ENCODE data around the gene RPL4.
"Not testable (repeated sequence)": the region's sequence is repeated elsewhere in the genome, so short reads cannot be mapped to it uniquely, and the experiment has no call there.

The RPL4 gene

GRCh38 chr15:66504563-66505429 is at the start of gene RPL4, which contains the start of gene ZWILCH:
TSS of gene RPL4 (minus strand) at chr15:66504855. CDS start at chr15:66504790, 65 bp downstream.
TSS of gene ZWILCH (plus strand) at chr15:66505326. CDS start at chr15:66505339, 13 bp downstream.
- peak; percentile 73 for DNase-seq (ENCODE audit: low read depth)

DNA sequence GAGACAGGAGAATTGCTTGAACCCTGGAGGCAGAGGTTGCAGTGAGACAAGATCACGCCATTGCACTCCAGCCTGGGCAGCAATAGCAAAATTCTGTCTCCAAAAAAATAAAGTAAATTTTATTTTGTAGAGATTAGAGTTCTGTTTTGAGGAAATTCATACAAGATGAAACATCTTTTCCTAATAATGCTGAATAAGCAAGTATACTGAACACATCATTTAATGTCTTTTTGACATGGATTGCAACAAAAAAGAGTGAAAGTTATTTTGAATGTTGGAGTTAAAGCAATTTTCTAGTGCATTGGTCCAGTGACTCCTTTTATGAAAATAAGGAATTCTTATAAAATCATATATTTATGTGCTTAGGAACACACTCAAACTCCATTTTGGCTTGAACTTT is 40.6 kb upstream of the RPL4 start:
- DNase-seq (ENCODE audit: low read depth), result no peak

GRCh38 chr15:66542896-66543295 is 38.2 kb upstream of the RPL4 start:
- DNase-seq (ENCODE audit: low read depth), result no peak

- DNase-seq (ENCODE audit: low read depth), result no peak
These were observed 30.4 kb upstream of the RPL4 start for GRCh38 chr15:66535056-66535455.

- DNase-seq (ENCODE audit: low read depth), result no peak
These were observed 20.2 kb upstream of the RPL4 start for GRCh38 chr15:66524838-66525237.

- DNase-seq (ENCODE audit: low read depth), result no peak
These were observed 19.3 kb upstream of the RPL4 start for GRCh38 chr15:66523926-66524325.

- no peak for DNase-seq (ENCODE audit: low read depth)
These were observed 11.3 kb upstream of the RPL4 start for GRCh38 chr15:66515901-66516322.

DNA sequence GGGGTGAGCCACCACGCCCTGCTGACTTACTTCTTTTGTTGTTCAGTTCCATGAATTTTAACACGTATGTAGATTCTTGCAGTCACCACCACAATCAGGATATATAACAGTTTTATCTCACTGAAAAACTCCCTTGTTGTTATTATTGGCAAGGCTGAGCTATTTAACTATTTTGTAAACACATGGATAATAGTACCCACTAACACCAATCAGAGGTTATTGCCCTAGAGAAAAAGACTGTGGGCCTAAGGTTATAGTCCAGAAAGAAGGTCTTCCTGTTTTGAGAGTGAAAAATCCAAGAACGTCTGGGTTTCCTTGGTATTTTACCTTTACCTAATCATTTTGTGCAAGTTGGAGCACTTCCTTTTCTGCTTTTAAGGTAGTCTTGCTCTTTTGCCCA is 9.9 kb upstream of the RPL4 start:
- DNase-seq (ENCODE audit: low read depth), result no peak

- DNase-seq (ENCODE audit: low read depth), result no peak
These were observed 3.7 kb upstream of the RPL4 start for GRCh38 chr15:66508293-66508883.

- no peak for DNase-seq (ENCODE audit: low read depth)
These were observed 1.2 kb upstream of the RPL4 start for GRCh38 chr15:66505818-66506217.

GRCh38 chr15:66505430-66505811 is 766 bp upstream of the RPL4 start:
- DNase-seq (ENCODE audit: low read depth), result no peak

GRCh38 chr15:66503780-66504562 is 684 bp downstream of the RPL4 start:
- no peak for DNase-seq (ENCODE audit: low read depth)

GRCh38 chr15:66503041-66503648 is 1.5 kb downstream of the RPL4 start:
- not testable (repeated sequence) for DNase-seq (ENCODE audit: low read depth)

- DNase-seq (ENCODE audit: low read depth), result no peak
These were observed 2.2 kb downstream of the RPL4 start for GRCh38 chr15:66502491-66502890.

- not testable (repeated sequence) for DNase-seq (ENCODE audit: low read depth)
These were observed 4.3 kb downstream of the RPL4 start for GRCh38 chr15:66500346-66500745.

- DNase-seq (ENCODE audit: low read depth), result no peak
These were observed 5.9 kb downstream of the RPL4 start for GRCh38 chr15:66498501-66499386.

GRCh38 chr15:66497502-66498455 is 6.9 kb downstream of the RPL4 start, which contains the start of gene SNAPC5:
TSS of gene SNAPC5 (minus strand) at chr15:66497762. CDS start at chr15:66497731, 31 bp downstream.
- peak; percentile 95 for DNase-seq (ENCODE audit: low read depth)

- no peak for DNase-seq (ENCODE audit: low read depth)
These were observed 7.6 kb downstream of the RPL4 start for GRCh38 chr15:66496951-66497501.

GRCh38 chr15:66494262-66494661 is 10.4 kb downstream of the RPL4 start:
- no peak for DNase-seq (ENCODE audit: low read depth)

DNA sequence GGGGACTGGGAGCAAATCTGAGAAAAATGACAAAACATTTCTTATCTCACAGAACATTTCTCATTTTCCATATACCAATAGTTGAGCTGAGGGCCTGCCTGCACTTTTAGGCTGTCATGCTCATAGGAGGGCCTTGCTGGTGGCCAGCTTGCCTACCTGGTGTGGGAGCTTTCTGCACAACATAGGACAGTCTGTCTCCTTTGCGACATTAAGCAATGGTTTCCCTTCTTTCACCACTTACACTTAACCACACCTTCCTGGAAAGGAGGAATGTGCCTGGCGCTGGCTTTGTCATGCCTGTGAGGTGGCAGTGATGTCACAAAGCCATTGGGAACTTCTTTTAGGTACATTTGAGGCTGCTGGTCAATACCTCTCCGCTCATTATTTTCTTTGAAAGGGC is 12.8 kb downstream of the RPL4 start:
- no peak for DNase-seq (ENCODE audit: low read depth)

Data from T-helper 22 cell (primary cell).